HepG2 (cell line): ENCODE measurements around the gene HTD2. TPM values are rescaled to one million over a fixed set of nuclear protein-coding genes. Genes with fewer than 3 reads are reported as not detected.

Experiments used
- ATAC-seq: fragments of 200-7000 bp; cut with Tn5 transposase; 3 replicates; pipeline ENCODE4 v1.9.1; 2020; ENCODE audit warnings: mild to moderate bottlenecking, moderate library complexity
- BruUV-seq: library from RNA; stranded (reverse); fragments of 400-500 nt; replicated peaks from 2 replicates; lab custom pipeline; 2021; lab: Mats Ljungman, UMichigan
- CTCF ChIA-PET: fragments of 300-600 bp; formaldehyde crosslinking; extraction: SDS; loops from one replicate; lab custom pipeline; 2021; ENCODE audit warnings: low total read pairs, inconsistent platforms, low intra/inter-chr PET ratio; lab: Yijun Ruan, JAX
- POLR2A ChIA-PET: fragments of 350-600 bp; sonication (Branson Sonifier 250); formaldehyde crosslinking; loops from one replicate; lab custom pipeline; 2020; ENCODE audit warnings: antibody characterized with exemption, inconsistent platforms; lab: Yijun Ruan, JAX
- DNase-seq: peaks from one replicate; pipeline ENCODE4 v3.0.0-alpha.2; 2015; ENCODE audit warnings: low spot score
- FAIRE-seq: peaks from 3 replicates; lab custom pipeline; 2011; peaks lifted over from hg19 to GRCh38; lab: Jason Lieb, UNC
- H2AFZ ChIP-seq: one replicate; pipeline ENCODE4 v1.6.1; 2011; ENCODE audit warnings: low read length, inconsistent platforms
- H3K27ac ChIP-seq: fragments of 300-600 bp; 3 replicates; pipeline ENCODE4 v1.8.0; 2011; ENCODE audit warnings: mixed run types, mild to moderate bottlenecking, mixed read lengths, low read length, inconsistent platforms; ENCODE audit not compliant: insufficient read depth; ENCODE audit errors: extremely low read length
- H3K27me3 ChIP-seq, 2 experiments: fragments of 200-600 bp in 1 of 2; 2 replicates in 1 of 2; 3 replicates in 1 of 2; pipeline versions ENCODE4 v1.6.0 to v1.8.0; 2011; ENCODE audit warnings: low read length in 2 of 2, mild to moderate bottlenecking in 2 of 2, moderate library complexity in 2 of 2, inconsistent platforms in 1 of 2; ENCODE audit not compliant: insufficient read depth in 2 of 2, control insufficient read depth in 1 of 2
- H3K36me3 ChIP-seq, 2 experiments: fragments of 200-600 bp in 1 of 2; replicated peaks in 1 of 2; 2 replicates in 1 of 2; 3 replicates in 1 of 2; pipeline versions ENCODE4 v1.5.1 to v1.8.0; 2011; ENCODE audit warnings: low read length in 2 of 2, inconsistent platforms in 1 of 2; ENCODE audit not compliant: insufficient read depth in 2 of 2, control insufficient read depth in 1 of 2
- H3K4me1 ChIP-seq: 2 replicates; pipeline ENCODE4 v1.5.1; 2012; ENCODE audit warnings: low read length, inconsistent platforms; ENCODE audit not compliant: insufficient read depth
- H3K4me2 ChIP-seq: 2 replicates; pipeline ENCODE4 v1.6.0; 2011; ENCODE audit warnings: low read depth, low read length, inconsistent platforms
- H3K4me3 ChIP-seq, 3 experiments: fragments of 200-600 bp in 1 of 3; sonication (generic), shearing (Covaris generic) in 1 of 3; replicated peaks in 1 of 3; 2 replicates each; pipeline ENCODE4 v1.5.1; 2011 to 2016; ENCODE audit warnings: low read length in 3 of 3, inconsistent platforms in 2 of 3, low read depth in 2 of 3, mild to moderate bottlenecking in 2 of 3, control low read depth in 1 of 3, mixed read lengths in 1 of 3; ENCODE audit not compliant: insufficient read depth in 1 of 3
- H3K79me2 ChIP-seq: one replicate; pipeline ENCODE4 v1.6.1; 2011; ENCODE audit warnings: low read length, inconsistent platforms; ENCODE audit not compliant: insufficient read depth
- H3K9ac ChIP-seq: 2 replicates; pipeline ENCODE4 v1.6.0; 2011; ENCODE audit warnings: mild to moderate bottlenecking, low read depth, low read length, inconsistent platforms; ENCODE audit not compliant: insufficient read depth
- H3K9me3 ChIP-seq: 2 replicates; pipeline ENCODE4 v1.5.1; 2012; ENCODE audit warnings: mild to moderate bottlenecking, low read length
- H4K20me1 ChIP-seq: 2 replicates; pipeline ENCODE4 v1.6.0; 2011; ENCODE audit warnings: inconsistent platforms, mild to moderate bottlenecking, low read length, moderate library complexity; ENCODE audit not compliant: insufficient read depth
- FOXJ3 ChIP-seq: sonication (generic); formaldehyde crosslinking; IDR thresholded peaks from 2 replicates; pipeline ENCODE4 v1.4.0; 2020; ENCODE audit warnings: missing genetic modification reagents, mild to moderate bottlenecking, borderline replicate concordance
- GATA4 ChIP-seq: sonication (generic); IDR thresholded peaks from 2 replicates; pipeline ENCODE4 v1.6.1; 2016; ENCODE audit warnings: antibody characterized with exemption, low read depth, borderline replicate concordance
- NR3C1 ChIP-seq: sonication (generic); formaldehyde crosslinking; IDR thresholded peaks from 2 replicates; pipeline ENCODE4 v1.4.0; 2020; ENCODE audit warnings: missing genetic modification reagents
- ONECUT2 ChIP-seq: sonication (generic); formaldehyde crosslinking; IDR thresholded peaks from 2 replicates; pipeline ENCODE4 v1.4.0; 2020; ENCODE audit warnings: missing genetic modification reagents
- STAG1 ChIP-seq: sonication (generic); formaldehyde crosslinking; IDR thresholded peaks from 2 replicates; pipeline ENCODE4 v1.4.0; 2020; ENCODE audit warnings: missing genetic modification reagents
- TP53 ChIP-seq: sonication (generic); formaldehyde crosslinking; conservative IDR thresholded peaks from 2 replicates; pipeline ENCODE4 v1.4.0; 2020; ENCODE audit warnings: missing genetic modification reagents
- TSC22D2 ChIP-seq: sonication (generic); formaldehyde crosslinking; IDR thresholded peaks from 2 replicates; pipeline ENCODE4 v1.5.1; 2020; ENCODE audit warnings: missing genetic modification reagents, mild to moderate bottlenecking, borderline replicate concordance
- ZNF577 ChIP-seq: sonication (generic); formaldehyde crosslinking; IDR thresholded peaks from 2 replicates; pipeline ENCODE4 v1.4.0; 2020; ENCODE audit warnings: mild to moderate bottlenecking, low read depth, missing genetic modification reagents, borderline replicate concordance
- WGBS: methylation state at CpG from one replicate; pipeline ENCODE4 v1.1.6; 2017; ENCODE audit warnings: low lambda C conversion rate; 5-methylcytosine and 5-hydroxymethylcytosine counted together
- in situ Hi-C: cut with HindIII; loops from 2 replicates; pipeline ENCODE4 v1.10.0; 2017; ENCODE audit warnings: low pct_unique_long_range_greater_than_20kb; ENCODE audit not compliant: extremely low pct_ligation_motif_present
- intact Hi-C: fragments of 100-400 bp; cut with micrococcal nuclease; formaldehyde crosslinking; loops from one replicate; pipeline ENCODE4 v1.10.0; 2022; ENCODE audit not compliant: unreplicated experiment
- polyA plus RNA-seq, 8 experiments: library from polyadenylated mRNA; depleted of rRNA in 3 of 8; stranded (reverse) in 7 of 8; unstranded in 1 of 8; fragments of >200 nt; fragmentation: Illumina TruSeq in 4 of 8; extraction: Trizol in 4 of 8; gene quantifications; 2 replicates each; pipeline versions ENCODE4 v1.2.1 to v1.2.3, GENCODE V29; 2011 to 2016; ENCODE audit warnings: low read depth in 4 of 8, missing spikeins in 1 of 8, mixed read lengths in 1 of 8; ENCODE audit not compliant: insufficient read depth in 1 of 8
- total RNA-seq, 5 experiments: library from RNA; depleted of rRNA; stranded (reverse); fragments of >200 nt; fragmentation: Illumina TruSeq; extraction: Trizol; gene quantifications; 2 replicates each; pipeline ENCODE4 v1.2.3, GENCODE V29; 2016; ENCODE audit warnings: low read depth in 1 of 5
- TF ChIP-seq, protein P1 (sequence below): sonication (generic); formaldehyde crosslinking; IDR thresholded peaks from 2 replicates; pipeline ENCODE4 v1.4.0; 2020; ENCODE audit warnings: missing genetic modification reagents, mild to moderate bottlenecking, borderline replicate concordance
- TF ChIP-seq, protein P2 (sequence below): sonication (generic); formaldehyde crosslinking; IDR thresholded peaks from 2 replicates; pipeline ENCODE4 v1.4.0; 2020; ENCODE audit warnings: mild to moderate bottlenecking, missing genetic modification reagents
- TF ChIP-seq, protein P3 (sequence below): sonication (generic); formaldehyde crosslinking; IDR thresholded peaks from 2 replicates; pipeline ENCODE4 v1.5.1; 2020; ENCODE audit warnings: missing genetic modification reagents, mild to moderate bottlenecking, borderline replicate concordance
- TF ChIP-seq, protein P4 (sequence below): IDR thresholded peaks from 2 replicates; pipeline ENCODE4 v1.6.1; 2012; ENCODE audit warnings: low read depth, low read length, improper control_type of control experiment
- TF ChIP-seq, protein P5 (sequence below): sonication (generic); formaldehyde crosslinking; IDR thresholded peaks from 2 replicates; pipeline ENCODE4 v1.5.0; 2020; ENCODE audit warnings: mild to moderate bottlenecking, missing genetic modification reagents, moderate library complexity
- TF ChIP-seq, protein P6 (sequence below): sonication (generic); formaldehyde crosslinking; IDR thresholded peaks from 2 replicates; pipeline ENCODE4 v1.4.0; 2020; ENCODE audit warnings: low read depth, mild to moderate bottlenecking, missing genetic modification reagents

Gene HTD2
- total and polyA plus RNA-seq, 2 of the 13 experiments (the other 11 are each of a cell fraction or from before 2014, with no cell fraction given), result 8.6 to 13.7 TPM

DNA sequence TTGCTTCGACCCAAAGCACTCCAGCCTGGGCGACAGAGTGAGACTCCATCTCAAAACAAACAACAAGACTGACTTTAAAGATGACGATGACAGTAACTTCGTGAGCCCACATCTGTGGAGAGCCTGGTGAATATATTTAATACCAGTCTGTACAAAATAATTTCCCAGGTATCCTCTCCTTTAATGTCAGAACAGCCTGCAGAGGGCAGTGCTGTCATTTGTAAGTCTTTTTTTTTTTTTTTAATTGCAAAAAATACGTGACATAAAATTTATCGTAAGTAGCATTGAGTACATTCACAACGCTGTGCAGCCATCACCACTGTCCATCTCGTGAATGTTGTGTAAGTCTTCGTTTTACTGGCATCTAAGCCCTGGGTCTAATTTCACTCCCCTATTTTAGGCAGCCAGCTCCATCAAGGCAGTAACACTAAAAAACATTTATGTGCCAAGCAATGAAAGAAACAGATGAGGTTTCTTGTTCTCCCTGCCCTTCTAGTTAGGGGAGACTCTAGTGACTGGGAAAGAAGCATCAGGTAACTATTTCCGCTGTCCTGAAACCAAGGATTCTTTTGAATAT, 1.4 kb downstream of the HTD2 start:
- CTCF ChIA-PET, result interaction anchor here (0.8 kb wide), 1 partner anchor 107 kb away, joined by 5 read pairs; no protein-coding TSS in a partner anchor
- peak overlapping the region; percentile 93 for H3K27ac ChIP-seq
- H3K4me2 ChIP-seq, result peak overlapping the region; percentile 92
- no peak overlapping the region for H2AFZ ChIP-seq
- in situ Hi-C loops, result loop anchor here (5.0 kb wide), 1 partner anchor 70 kb away; the partner anchor contains the start of gene ABHD6
- intact Hi-C loops, result loop anchor here (1.0 to 5.0 kb wide), 3 partner anchors 26 to 115 kb away; no protein-coding TSS in a partner anchor
- H4K20me1 ChIP-seq, result peaks cover 20% of the 10 kb centered on the region
- FAIRE-seq, result no peak
- peaks cover 28% of the 10 kb centered on the region for H3K4me1 ChIP-seq
- H3K9me3 ChIP-seq, result no peaks in the 10 kb centered on the region
- DNase-seq, result no peak
- POLR2A ChIA-PET, result interaction anchor here (1.0 to 3.5 kb wide), 9 partner anchors 9 to 229 kb away, joined by 3 to 33 read pairs (median 11); partner anchors contain the start of gene ACOX2
- ATAC-seq, result no peak
- 48% methylated on average over 10 of the region's 10 CpGs for WGBS
- H3K79me2 ChIP-seq, result peaks cover 38% of the 10 kb centered on the region
- peaks cover 9 to 16% of the 10 kb centered on the region in 2 experiments; a peak in 4 of 5 replicates for H3K36me3 ChIP-seq
- peak overlapping the region; percentile 93 for H3K9ac ChIP-seq
- TF ChIP-seq TSC22D2 (no peak), FOXJ3 (CRISPR knock-in tag) (no peak), GATA4 (no peak), TP53 (no peak), ONECUT2 (CRISPR knock-in tag) (no peak), NR3C1 (CRISPR knock-in tag) (no peak), STAG1 (CRISPR knock-in tag) (peak; percentile 33; the same call in 1 of the 2 replicates), ZNF577 (no peak)
- TF ChIP-seq, protein P1, sequence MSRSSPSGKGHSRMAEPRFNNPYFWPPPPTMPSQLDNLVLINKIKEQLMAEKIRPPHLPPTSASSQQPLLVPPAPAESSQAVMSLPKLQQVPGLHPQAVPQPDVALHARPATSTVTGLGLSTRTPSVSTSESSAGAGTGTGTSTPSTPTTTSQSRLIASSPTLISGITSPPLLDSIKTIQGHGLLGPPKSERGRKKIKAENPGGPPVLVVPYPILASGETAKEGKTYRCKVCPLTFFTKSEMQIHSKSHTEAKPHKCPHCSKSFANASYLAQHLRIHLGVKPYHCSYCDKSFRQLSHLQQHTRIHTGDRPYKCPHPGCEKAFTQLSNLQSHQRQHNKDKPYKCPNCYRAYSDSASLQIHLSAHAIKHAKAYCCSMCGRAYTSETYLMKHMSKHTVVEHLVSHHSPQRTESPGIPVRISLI (CRISPR knock-in tag), result peak; percentile 81
- TF ChIP-seq, protein P2, sequence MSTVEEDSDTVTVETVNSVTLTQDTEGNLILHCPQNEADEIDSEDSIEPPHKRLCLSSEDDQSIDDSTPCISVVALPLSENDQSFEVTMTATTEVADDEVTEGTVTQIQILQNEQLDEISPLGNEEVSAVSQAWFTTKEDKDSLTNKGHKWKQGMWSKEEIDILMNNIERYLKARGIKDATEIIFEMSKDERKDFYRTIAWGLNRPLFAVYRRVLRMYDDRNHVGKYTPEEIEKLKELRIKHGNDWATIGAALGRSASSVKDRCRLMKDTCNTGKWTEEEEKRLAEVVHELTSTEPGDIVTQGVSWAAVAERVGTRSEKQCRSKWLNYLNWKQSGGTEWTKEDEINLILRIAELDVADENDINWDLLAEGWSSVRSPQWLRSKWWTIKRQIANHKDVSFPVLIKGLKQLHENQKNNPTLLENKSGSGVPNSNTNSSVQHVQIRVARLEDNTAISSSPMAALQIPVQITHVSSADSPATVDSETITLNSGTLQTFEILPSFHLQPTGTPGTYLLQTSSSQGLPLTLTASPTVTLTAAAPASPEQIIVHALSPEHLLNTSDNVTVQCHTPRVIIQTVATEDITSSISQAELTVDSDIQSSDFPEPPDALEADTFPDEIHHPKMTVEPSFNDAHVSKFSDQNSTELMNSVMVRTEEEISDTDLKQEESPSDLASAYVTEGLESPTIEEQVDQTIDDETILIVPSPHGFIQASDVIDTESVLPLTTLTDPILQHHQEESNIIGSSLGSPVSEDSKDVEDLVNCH, result no peak
- TF ChIP-seq, protein P3, sequence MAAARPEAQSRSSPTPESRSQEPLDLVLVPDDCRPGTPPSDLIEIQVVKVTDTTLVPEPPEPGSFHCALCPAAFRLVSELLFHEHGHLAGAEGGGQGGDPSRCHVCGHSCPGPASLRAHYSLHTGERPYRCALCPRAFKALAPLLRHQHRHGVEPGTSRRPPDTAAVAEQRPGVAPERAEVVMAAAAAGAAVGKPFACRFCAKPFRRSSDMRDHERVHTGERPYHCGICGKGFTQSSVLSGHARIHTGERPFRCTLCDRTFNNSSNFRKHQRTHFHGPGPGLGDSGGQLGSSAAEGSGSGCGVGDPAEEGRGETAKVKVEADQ (CRISPR knock-in tag), result 0 out of 2 replicates have a peak, but pooled peaks have one; percentile 27
- TF ChIP-seq, protein P4, sequence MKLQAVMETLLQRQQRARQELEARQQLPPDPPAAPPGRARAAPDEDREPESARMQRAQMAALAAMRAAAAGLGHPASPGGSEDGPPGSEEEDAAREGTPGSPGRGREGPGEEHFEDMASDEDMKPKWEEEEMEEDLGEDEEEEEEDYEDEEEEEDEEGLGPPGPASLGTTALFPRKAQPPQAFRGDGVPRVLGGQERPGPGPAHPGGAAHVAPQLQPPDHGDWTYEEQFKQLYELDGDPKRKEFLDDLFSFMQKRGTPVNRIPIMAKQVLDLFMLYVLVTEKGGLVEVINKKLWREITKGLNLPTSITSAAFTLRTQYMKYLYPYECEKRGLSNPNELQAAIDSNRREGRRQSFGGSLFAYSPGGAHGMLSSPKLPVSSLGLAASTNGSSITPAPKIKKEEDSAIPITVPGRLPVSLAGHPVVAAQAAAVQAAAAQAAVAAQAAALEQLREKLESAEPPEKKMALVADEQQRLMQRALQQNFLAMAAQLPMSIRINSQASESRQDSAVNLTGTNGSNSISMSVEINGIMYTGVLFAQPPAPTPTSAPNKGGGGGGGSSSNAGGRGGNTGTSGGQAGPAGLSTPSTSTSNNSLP, result 0 out of 2 replicates have a peak, but pooled peaks have one; percentile 9
- TF ChIP-seq, protein P5, sequence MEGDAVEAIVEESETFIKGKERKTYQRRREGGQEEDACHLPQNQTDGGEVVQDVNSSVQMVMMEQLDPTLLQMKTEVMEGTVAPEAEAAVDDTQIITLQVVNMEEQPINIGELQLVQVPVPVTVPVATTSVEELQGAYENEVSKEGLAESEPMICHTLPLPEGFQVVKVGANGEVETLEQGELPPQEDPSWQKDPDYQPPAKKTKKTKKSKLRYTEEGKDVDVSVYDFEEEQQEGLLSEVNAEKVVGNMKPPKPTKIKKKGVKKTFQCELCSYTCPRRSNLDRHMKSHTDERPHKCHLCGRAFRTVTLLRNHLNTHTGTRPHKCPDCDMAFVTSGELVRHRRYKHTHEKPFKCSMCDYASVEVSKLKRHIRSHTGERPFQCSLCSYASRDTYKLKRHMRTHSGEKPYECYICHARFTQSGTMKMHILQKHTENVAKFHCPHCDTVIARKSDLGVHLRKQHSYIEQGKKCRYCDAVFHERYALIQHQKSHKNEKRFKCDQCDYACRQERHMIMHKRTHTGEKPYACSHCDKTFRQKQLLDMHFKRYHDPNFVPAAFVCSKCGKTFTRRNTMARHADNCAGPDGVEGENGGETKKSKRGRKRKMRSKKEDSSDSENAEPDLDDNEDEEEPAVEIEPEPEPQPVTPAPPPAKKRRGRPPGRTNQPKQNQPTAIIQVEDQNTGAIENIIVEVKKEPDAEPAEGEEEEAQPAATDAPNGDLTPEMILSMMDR (CRISPR knock-in tag), result peak; percentile 44
- TF ChIP-seq, protein P6, sequence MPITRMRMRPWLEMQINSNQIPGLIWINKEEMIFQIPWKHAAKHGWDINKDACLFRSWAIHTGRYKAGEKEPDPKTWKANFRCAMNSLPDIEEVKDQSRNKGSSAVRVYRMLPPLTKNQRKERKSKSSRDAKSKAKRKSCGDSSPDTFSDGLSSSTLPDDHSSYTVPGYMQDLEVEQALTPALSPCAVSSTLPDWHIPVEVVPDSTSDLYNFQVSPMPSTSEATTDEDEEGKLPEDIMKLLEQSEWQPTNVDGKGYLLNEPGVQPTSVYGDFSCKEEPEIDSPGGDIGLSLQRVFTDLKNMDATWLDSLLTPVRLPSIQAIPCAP (CRISPR knock-in tag), result no peak
- BruUV-seq, result no TSS peak
- peak overlapping the region; percentile 70 to 95 (median 93) for H3K4me3 ChIP-seq
- no peaks in the 10 kb centered on the region; a peak in 1 of 5 replicates for H3K27me3 ChIP-seq
